Fibroblast of skin of back (primary cell): Measurements from ENCODE around the gene DGKD.

Source experiments
- DNase-seq: peaks from one replicate; pipeline ENCODE4 v3.0.0-alpha.2; 2013

DGKD gene

DNA sequence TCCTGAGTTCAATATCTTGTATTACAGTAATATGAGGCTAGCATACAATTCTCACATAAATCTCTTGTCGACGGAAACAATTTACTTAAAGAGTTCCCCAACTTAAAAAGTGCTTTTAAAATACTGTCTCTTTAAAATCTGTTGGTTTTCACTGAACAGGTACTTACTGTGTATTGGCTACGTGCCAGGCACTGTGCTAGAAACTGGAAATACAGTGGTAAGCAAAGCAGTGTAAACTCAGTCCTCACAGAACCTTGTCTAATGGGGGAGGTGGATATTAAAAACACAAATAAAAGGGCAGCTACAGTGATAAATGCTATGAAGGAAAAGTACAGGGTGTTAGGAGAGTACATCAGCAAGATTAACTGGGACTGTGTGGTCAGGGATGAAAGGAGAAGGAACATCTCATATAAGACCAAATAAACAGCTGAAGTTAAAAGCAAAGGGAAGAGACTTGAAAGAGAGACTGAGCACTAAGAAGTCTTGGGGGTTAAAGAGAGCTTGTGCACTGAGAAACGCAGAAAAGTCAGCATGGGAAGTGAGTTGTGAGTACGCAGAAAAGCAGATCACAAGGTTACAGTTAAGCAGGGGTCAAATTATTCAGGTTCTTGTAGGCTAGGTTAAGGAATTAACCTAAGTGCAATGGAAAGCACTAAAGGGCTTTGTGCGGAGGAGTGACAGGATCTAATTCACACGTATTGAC lies 159.8 kb downstream of the DGKD start:
- no peak for DNase-seq

DNA sequence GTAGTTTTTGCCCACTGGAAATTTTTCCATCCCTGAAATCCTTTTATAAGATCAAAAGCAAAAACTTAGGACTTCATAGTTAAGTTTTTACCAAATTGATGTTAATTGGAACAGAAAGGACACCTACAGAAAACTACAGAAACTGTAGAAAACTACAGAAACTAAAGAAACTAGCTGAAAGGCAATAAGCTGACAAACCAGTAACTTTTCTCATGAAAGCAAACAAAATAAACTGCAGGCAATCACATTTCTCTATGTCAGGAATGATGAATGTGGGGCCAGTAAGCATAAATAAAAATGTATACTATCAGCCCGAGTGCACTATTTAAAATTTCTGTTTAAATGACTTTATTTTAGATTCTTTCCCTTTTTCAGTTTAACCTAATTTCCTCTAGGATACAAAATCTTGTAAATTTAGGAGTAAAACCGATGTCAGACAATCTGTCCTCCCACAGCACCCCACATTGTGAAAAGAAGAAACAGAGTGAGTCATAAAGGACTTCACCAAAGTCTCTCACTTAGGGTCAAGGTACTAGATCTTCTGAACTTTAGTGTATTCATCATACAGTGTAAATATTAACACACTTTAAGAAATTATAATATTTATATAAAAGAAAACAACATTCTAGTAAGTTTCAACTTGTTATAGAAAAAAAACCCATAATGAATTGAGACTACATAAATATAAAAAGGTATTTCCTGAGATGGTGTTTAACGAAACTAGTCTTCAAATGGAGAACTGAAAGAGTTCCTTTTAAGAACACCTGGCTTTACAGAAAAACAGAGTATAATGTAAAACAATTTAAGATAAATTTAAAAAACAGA lies 165.7 kb downstream of the DGKD start:
- DNase-seq = no peak
